Measurements from ENCODE around the gene HABP4.

Gene HABP4

DNA sequence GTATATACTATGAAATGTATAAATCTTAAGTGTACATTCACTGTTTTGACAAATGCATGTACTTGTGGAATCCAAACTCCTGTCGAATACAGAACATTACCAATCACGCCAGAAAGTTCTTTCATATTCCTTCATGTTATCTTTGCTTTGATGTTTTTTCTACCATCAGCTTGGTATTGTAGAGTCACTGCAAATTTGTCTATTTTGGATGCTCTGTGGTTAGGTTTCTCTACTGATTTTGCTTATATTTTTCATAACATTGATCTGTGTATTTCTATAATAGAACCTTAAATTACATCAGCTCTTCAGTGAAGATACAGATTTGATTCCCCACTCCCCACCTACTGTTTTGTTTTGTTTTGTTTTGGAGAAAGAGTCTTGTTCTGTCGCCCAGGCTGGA, 30.8 kb downstream of the HABP4 start:
- no peak for DNase-seq

GRCh38 chr9:96482476-96482875, 32.5 kb downstream of the HABP4 start:
- no peak for DNase-seq

GRCh38 chr9:96483197-96483596, 33.2 kb downstream of the HABP4 start:
- DNase-seq, result no peak

GRCh38 chr9:96483733-96484390, 33.9 kb downstream of the HABP4 start:
- no peak for DNase-seq

DNA sequence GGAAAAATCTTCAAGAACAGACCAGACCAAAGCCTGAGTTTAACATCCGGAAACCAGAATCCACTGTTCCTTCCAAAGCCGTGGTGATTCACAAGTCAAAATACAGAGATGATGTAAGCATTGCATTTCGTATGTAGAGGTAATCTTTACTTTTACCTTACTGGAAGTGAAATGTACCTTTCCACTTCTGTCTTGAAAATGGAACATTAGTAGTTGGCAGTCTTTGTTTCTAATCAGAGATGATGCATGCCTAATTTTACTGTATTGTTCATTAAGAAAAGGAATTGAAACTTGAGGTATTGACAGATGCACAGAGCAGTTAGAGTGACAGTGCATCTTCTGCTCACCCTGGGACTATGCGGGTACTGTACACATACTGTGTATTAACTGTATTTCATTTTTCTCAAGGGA, 34.6 kb downstream of the HABP4 start:
- DNase-seq, result no peak

GRCh38 chr9:96485280-96485679, 35.3 kb downstream of the HABP4 start:
- no peak for DNase-seq

DNA sequence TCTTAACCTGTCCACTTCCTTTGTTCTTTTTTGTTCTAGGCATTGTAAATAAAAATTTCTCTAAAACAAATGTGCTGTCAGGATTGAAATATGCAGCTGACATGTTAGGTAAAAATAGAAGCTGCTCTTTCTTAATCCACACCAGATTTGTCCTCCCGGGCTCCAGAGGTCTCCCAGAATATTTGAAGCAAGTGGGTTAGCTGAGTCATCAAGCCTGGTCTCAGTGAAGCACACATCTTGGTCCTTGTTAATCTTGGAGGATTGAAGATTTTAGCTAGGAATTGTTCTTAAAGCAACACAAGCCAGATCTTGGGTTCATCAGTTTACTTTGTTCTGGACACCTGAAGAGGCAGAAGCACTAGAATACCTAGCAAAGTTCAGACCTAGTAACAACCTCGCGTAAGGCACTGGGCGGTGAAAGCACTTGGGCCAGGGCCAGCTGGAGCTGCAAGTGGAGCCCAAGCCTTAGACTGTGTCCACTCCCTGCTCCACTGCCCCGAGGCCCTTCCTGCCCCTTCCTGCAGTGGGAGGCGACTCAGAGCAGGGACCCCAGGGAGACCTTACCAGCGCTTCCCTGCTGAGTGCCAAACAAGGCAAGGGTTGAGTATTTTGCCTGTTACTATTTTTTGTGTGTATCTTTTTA, 36.5 kb downstream of the HABP4 start:
- DNase-seq, result no peak

GRCh38 chr9:96487029-96487396, 37.0 kb downstream of the HABP4 start:
- DNase-seq, result no peak

- no peak for DNase-seq
These were observed 38.0 kb downstream of the HABP4 start for GRCh38 chr9:96487949-96488348.

DNA sequence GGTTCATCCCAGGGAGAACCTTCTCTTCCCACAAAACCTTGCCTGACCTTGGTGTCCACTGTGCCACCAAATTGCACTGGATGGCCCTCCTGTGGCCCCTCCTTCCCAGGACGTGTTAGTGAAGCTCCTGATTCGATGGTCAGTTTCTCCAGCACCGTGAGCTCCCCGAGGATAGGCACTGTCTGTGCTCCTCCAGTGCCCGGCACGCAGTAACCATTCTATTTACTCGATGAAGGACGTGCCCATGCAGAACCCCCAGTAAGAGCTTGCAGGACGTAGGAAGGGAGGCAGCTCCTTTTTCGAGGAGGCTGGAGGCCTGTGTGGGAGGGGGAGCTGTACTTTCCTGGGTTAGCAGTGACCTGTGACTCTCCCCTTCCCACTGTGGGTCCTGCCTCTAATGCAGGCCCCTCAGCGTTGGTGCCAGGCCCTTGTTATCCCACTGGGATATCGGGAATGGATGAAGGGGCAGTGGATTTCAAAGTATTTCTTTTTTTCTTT, 39.6 kb downstream of the HABP4 start:
- no peak for DNase-seq

DNA sequence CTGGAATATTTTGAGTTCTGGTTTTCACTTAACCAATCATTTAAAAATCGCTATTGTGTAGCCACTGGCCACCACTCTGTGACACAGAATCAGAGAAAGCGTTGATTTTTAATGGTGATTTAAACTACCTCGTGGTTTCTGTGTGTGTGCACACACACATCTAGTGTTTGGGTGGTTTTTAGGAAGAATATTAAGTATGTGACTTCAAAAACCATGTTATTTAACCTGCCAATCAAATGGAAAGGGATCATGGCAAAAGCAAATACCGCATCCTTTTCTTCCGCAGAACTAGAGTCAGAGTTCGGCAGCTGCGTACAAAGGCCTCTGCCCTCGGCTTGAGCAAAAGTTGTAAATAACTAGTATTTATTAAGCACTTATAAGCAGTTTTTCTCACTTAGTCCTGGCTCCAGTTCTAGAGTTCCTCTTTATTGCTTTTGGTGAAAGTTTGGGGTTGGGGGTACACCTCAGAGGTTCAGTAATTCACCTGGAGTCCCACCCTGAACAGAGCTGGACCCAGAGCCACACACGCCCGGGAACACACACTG, 40.6 kb downstream of the HABP4 start:
- no peak for DNase-seq

- DNase-seq, result no peak
These were observed 41.3 kb downstream of the HABP4 start for GRCh38 chr9:96491079-96491879.

GRCh38 chr9:96491880-96492525, 42.0 kb downstream of the HABP4 start:
- no peak for DNase-seq

DNA sequence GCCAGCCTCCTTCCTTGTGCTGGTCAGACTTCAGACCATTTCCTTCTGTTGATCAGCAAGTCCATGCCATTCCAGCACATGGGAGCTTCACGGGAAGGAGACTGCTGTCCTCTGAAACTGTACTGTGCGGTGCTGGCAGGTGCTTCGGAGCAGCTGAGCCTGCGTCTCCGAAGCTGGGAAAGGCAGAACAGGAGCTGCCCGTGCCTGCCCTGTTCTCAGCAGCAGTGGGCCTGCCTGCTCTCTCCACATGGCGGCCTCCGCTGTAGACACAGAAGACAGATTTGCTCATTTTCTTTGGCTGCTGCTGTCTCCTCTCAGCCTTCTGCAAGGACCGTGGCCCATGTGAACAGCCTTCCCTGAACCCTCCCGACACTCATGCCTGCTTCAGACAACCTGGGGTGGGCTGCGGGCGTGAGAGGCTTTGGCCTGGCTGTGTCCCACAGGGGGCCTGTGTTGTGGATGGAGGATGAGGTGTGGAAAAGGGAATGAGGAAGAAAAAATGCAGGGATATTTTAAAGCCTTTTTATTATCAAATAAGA, 43.1 kb downstream of the HABP4 start:
- DNase-seq, result no peak

- no peak for DNase-seq
These were observed 43.8 kb downstream of the HABP4 start for GRCh38 chr9:96493757-96494156.

DNA sequence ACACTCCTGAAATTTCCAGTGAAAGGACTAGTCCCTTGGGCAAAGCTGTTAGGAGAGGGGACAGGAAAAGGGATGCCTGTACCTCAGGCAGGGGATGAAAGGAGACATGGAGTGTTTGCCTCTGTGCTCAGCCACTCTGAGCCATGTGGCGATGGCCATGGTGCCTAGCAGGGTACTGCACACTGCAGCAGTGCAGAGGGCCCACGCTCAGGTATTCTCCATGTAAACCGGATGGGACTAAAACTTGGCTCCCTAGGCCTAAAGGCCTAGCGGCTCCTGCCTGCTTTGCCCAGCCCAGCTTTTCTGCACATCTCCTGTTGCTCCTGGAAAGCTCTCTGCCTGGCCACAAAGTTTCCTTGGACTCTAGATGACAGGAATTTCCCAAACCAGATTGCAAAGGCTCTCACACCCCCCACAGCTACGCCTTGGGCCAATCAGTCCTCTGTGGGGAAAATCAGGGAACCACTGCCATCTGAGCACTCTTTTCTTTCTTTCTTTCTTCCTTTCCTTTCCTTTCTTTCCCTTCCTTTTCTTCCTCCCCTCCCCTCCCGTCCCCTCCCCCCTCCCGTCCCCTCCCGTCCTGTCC, 44.3 kb downstream of the HABP4 start:
- no peak for DNase-seq

DNA sequence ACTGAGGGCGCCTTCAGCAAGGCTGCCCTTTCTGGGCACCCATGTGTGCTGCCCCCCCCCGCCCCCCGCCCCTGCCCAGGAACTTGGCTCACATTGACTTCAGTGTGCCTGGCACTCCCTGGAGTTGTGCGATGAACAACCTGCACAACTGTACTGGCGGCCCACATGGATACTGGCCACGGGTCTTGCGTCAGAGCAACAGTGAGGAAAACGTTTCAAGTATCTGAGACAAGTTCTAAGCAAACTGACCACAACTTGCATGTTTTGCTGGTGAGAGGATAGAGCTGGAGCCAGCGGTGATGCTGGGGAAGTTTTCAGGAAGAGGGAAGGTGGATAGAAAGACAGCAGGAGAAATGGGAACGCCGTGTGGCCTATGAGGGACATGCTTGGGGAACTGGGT, 45.4 kb downstream of the HABP4 start:
- DNase-seq, result no peak

DNA sequence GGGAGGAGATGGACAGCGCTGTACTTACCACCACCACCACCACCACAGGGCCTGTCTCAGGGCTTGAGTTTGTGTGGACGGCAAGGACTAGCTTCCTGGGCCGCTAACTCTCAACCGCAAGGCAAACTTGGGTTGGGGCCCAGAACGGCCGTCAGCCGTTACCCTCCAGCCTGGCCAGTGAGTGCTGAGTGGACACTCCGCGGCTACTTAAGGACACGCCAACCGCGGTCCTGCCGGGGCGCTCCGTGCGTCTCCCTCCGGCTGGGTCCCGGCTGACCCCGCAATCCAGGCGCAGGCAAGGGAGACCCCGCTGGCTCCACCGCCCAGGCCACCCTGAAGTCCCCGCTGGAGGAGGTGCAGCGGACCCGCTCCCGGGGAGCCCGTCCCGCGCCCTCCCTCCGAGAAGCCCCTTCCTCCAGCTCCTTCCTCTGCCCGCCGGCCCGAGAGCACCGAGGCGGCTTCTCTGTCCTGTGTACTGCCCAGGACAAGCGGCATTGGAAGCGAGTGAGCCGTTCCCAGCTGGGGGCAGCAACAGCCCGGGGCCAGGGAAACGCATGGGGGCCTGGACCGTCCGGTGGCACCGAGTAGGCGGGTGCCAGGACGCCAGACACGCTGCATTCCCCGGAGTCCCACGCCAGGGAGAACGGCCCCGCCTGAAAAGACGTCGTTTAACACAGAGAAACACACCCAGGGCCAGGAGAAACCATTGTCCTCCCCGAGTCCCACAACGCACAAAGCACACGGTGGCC, 46.6 kb downstream of the HABP4 start:
- DNase-seq, result no peak

DNA sequence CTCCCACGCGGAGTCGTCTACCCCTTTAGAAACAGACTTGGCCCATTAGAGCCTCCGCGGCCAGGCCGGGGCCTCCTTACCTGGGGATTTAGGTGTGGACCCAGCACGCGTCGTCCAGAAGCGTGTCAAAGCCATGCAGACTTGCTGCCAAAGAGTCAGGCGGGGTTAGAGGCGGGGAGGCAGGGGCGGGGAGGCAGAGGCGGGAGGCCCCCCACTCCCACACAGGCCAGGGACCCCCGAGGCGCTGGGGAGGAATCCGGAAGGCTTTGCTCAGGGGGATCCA, 47.1 kb downstream of the HABP4 start:
- DNase-seq, result no peak

DNA sequence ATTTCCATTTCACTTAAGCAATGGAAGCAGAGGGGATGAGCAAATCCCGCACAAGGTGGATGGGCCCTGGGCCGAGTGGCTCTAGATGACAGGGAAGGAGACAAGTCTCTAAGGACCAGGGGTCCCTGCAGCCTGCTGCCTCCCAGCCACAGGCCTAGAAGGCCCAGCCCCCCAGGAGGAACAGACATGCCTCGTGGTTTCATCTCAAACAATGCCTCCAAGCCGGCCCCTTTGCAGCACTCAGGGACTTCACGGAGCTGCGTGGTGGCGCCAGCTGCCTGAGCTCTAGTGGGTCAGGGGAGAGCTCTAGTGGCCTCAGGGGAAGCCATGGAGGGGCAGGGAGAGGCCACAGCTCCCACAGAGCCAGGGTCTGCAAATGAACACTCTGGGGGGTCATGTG, 48.8 kb downstream of the HABP4 start:
- DNase-seq, result no peak

DNA sequence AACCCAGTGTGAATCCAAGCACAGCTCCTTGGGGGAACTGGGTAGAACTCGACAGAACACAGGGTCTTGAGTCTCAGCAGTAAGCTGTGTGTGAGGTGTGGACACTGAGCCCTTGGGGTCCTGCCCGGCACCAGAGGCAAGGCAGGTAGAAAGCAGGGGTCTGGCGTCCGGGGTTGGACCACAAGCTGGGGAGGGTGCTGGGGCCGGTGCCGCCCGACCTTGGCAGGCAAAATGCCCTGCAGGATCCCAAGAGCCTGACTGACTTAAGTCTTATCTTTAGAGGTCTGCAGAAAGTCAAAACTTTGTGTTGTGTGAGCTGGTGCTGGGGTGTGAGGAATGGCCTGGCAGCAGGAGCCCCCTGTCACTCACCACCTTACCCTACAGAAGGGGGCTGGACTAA, 49.3 kb downstream of the HABP4 start:
- DNase-seq, result no peak
